Stimulated activated CD8-positive, alpha-beta memory T cell treated with anti-CD3 and anti-CD28 coated beads, Interleukin-4, amount 100 ng/mL, for 24 hours (primary cell): ENCODE results near the gene SPG7.

Experiments used
- DNase-seq: peaks from one replicate; pipeline ENCODE4 v3.0.0-alpha.2; 2020; ENCODE audit warnings: low read depth

SPG7 gene

DNA sequence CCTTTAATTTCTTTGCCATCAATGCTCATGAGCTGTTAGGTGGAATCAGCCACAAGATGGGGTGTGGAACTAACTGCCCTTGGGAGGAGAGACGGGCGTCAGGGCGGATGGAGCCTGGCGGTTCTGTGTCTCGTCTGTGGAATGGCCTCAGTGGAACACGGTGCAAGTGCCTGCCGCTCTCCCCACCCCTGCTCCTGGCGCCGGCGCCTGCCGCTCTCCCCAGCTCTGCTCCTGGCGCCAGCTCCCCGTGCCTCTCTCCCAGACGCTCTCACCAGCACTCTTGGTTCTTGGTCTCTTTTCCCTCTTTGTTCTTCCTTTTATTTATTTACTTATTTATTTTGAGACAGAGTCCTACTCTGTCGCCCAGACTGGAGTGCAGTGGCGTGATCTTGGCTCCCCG is 39.1 kb downstream of the SPG7 start:
- no peak for DNase-seq

DNA sequence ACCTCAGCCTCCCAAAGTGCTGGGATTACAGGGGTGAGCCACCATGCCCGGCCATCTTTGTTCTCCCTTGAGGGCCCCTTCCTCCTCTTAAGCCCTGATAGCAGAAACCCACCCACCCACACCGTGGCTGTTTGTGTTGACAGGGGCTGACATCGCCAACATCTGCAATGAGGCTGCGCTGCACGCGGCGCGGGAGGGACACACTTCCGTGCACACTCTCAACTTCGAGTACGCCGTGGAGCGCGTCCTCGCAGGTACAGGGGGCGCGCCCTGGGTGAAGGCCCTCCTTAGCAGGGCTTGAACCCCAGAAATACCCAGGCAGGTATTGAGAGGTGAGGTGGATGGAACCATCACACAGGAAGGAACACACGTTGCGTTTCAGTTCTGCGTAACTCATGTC is 39.7 kb downstream of the SPG7 start:
- DNase-seq = no peak

DNA sequence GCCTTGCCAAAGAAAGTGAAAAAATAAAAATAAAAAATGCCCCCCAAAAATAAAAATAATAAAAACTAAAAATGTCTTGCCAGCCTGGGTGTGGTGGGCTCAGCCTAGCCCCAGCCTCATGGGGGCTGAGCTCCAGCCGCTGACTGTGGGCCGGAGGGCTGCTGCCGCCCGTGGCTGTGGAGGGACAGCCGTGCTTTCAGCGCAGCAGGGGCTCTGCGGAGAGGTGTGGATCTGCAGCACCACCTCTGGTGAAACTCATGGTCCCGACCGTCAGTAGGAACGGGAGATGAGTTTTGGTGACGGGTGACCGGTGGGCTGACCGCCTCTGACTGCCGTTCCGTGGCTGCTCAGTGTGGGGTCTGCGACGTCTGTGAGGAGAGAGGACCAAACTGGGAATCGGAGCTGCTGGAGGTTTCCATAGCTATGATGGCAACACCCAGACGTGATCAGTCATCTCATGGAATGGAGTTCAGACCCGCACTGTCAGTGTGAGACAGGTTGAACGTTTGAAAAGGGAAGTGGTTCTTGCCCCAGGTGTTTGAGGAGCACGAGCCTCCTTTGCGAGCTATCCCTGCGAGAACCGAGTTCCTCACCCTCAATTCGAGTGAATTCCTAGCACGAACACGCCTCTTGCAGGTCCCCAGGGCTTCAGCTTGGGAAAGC is 40.3 kb downstream of the SPG7 start:
- no peak for DNase-seq

- DNase-seq = no peak
Observed at GRCh38 chr16:89549007-89549700, 41.0 kb downstream of the SPG7 start.

GRCh38 chr16:89550421-89551007 is 42.3 kb downstream of the SPG7 start:
- DNase-seq = no peak

- DNase-seq = no peak
Observed at GRCh38 chr16:89552329-89552728, 44.1 kb downstream of the SPG7 start.

- no peak for DNase-seq
Observed at GRCh38 chr16:89552913-89553312, 44.7 kb downstream of the SPG7 start.

- no peak for DNase-seq
Observed at GRCh38 chr16:89553733-89554132, 45.5 kb downstream of the SPG7 start.

- no peak for DNase-seq
Observed at GRCh38 chr16:89554343-89554742, 46.1 kb downstream of the SPG7 start.

DNA sequence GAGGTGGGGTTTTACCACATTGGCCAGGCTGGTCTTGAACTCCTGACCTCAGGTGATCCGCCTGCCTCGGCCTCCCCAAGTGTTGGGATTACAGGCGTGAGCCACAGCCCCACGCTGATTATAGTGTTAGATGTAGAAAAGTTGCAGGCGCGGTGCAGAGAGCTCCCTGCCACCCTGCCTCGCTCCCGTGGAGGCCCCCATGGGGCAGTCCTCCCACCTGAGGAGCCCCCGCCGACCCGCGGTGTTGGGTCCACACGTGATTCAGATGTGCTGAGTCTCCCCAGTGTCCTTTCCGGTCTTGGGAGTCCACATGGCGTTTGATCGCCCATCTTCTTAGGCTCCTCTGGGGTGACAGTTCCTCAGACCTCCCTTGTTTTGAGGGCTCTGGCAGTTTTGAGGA is 47.1 kb downstream of the SPG7 start:
- DNase-seq = no peak

- DNase-seq = no peak
Observed at GRCh38 chr16:89555780-89556179, 47.6 kb downstream of the SPG7 start.

- peak; percentile 79 for DNase-seq
Observed at GRCh38 chr16:89556750-89557689, 48.8 kb downstream of the SPG7 start.

DNA sequence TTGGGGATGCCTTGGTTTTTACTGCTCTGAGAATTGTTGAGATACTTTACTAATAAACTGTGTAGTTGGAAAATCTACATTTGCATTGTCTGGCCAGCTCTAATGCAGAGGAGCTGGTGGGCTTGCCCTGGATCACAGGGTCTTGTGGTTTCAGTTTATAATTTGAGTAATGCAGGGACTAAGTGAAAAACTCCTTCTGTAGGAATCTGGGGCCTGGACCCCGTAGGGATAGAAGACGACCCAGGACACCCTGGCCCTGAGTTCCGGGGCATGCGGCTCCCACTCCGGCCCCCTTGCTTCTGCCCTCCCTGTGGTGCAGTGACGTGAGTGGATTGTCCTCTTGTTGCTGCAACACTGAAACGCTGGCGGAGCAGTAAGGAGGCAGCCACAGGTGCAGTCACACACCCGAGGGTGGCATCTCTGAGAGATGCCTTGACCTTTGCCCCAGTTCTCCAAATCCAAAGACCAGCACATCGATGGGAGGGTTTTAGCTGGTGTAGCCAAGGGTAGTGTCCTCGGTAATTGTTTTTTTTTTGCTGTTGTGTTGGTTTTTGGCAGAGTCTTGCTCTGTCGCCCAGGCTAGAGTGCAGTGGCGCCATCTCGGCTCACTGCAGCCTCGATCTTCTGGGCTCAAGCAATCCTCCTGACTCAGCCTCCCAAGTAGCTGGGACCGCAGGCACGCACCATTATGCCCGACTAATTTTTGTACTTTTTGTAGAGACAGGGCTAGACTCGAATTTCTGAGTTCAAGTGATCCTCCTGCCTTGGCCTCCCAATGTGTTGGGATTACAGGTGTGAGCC is 49.7 kb downstream of the SPG7 start:
- DNase-seq = no peak

- peak; percentile 85 for DNase-seq
Observed at GRCh38 chr16:89560378-89561141, 52.4 kb downstream of the SPG7 start, which contains the start of gene RPL13. TSS of gene RPL13 (plus strand) at chr16:89560682. CDS start at chr16:89560960, 278 bp downstream.

GRCh38 chr16:89561142-89561883 is 53.1 kb downstream of the SPG7 start:
- no peak for DNase-seq

GRCh38 chr16:89561884-89562599 is 53.8 kb downstream of the SPG7 start:
- no peak for DNase-seq

- no peak for DNase-seq
Observed at GRCh38 chr16:89562939-89563338, 54.7 kb downstream of the SPG7 start.

GRCh38 chr16:89563639-89564392 is 55.6 kb downstream of the SPG7 start:
- no peak for DNase-seq
